H1 (cell line): ENCODE data around the gene PGK1. TPM values are rescaled to one million over a fixed set of nuclear protein-coding genes. Genes with fewer than 3 reads are reported as not detected.

Experiments used
- CTCF ChIA-PET: fragments of 300-600 bp; sonication (Branson Sonifier 250); formaldehyde crosslinking; loops from one replicate; lab custom pipeline; 2021; ENCODE audit not compliant: partially characterized antibody; lab: Charles Lee
- POLR2A ChIA-PET: fragments of 300-600 bp; sonication (Branson Sonifier 250); formaldehyde crosslinking; loops from one replicate; lab custom pipeline; 2021; ENCODE audit warnings: inconsistent platforms; ENCODE audit not compliant: partially characterized antibody; lab: Charles Lee
- DNase-seq, 2 experiments: peaks; one replicate each; pipeline versions ENCODE4 v3.0.0 to v3.0.0-alpha.2; 2010 to 2022; ENCODE audit warnings: low spot score in 2 of 2, low read depth in 1 of 2, mixed read lengths in 1 of 2
- FAIRE-seq: peaks from 2 replicates; lab custom pipeline; 2011; peaks lifted over from hg19 to GRCh38; lab: Jason Lieb, UNC
- H2AFZ ChIP-seq: 2 replicates; pipeline ENCODE4 v1.8.1; 2012; ENCODE audit warnings: low read length, inconsistent platforms
- H2AK5ac ChIP-seq: 2 replicates; pipeline ENCODE4 v1.6.1; 2013; ENCODE audit warnings: low read depth, low read length
- H2BK120ac ChIP-seq: replicated peaks from 2 replicates; pipeline ENCODE3; 2013; ENCODE audit warnings: low read depth, low read length, inconsistent platforms
- H2BK12ac ChIP-seq: 2 replicates; pipeline ENCODE4 v1.6.1; 2013; ENCODE audit warnings: low read depth, low read length
- H2BK15ac ChIP-seq: 2 replicates; pipeline ENCODE4 v1.6.1; 2013; ENCODE audit warnings: low read length
- H2BK20ac ChIP-seq: 2 replicates; pipeline ENCODE4 v1.6.1; 2013; ENCODE audit warnings: low read length
- H2BK5ac ChIP-seq: 2 replicates; pipeline ENCODE4 v1.6.1; 2013; ENCODE audit warnings: low read depth, low read length
- H3K14ac ChIP-seq: 2 replicates; pipeline ENCODE4 v1.6.1; 2013; ENCODE audit warnings: inconsistent platforms; ENCODE audit not compliant: insufficient read length
- H3K18ac ChIP-seq: 2 replicates; pipeline ENCODE4 v1.6.1; 2013; ENCODE audit warnings: low read length; ENCODE audit errors: extremely low read depth
- H3K23ac ChIP-seq: 2 replicates; pipeline ENCODE4 v1.6.1; 2013; ENCODE audit warnings: inconsistent platforms; ENCODE audit not compliant: insufficient read length
- H3K23me2 ChIP-seq: 2 replicates; pipeline ENCODE4 v1.6.1; 2013; ENCODE audit warnings: low read depth, low read length
- H3K27ac ChIP-seq: 2 replicates; pipeline ENCODE4 v1.6.1; 2011; ENCODE audit warnings: low read depth, low read length, inconsistent platforms
- H3K27me3 ChIP-seq, 4 experiments: replicated peaks in 1 of 4; 1 replicate in 1 of 4; 2 replicates in 3 of 4; pipeline versions ENCODE4 v1.6.1 to v1.8.1; 2011 to 2013; ENCODE audit warnings: low read length in 3 of 4, mild to moderate bottlenecking in 3 of 4, inconsistent platforms in 2 of 4, mixed read lengths in 2 of 4, moderate library complexity in 1 of 4; ENCODE audit not compliant: control insufficient read depth in 3 of 4, insufficient read depth in 3 of 4; ENCODE audit errors: extremely low read depth in 1 of 4
- H3K36me3 ChIP-seq, 4 experiments: 2 replicates each; pipeline versions ENCODE4 v1.6.1 to v1.8.1; 2011 to 2013; ENCODE audit warnings: mild to moderate bottlenecking in 4 of 4, low read length in 3 of 4, moderate library complexity in 2 of 4, control low read depth in 1 of 4, inconsistent platforms in 1 of 4; ENCODE audit not compliant: insufficient read depth in 4 of 4, control insufficient read depth in 2 of 4
- H3K4ac ChIP-seq: replicated peaks from 2 replicates; pipeline ENCODE3; 2013; ENCODE audit warnings: low read length, low read depth, mixed read lengths, inconsistent platforms; ENCODE audit not compliant: insufficient read length
- H3K4me1 ChIP-seq, 4 experiments: replicated peaks in 1 of 4; 1 replicate in 1 of 4; 2 replicates in 3 of 4; pipeline versions ENCODE4 v1.6.1 to v1.8.1; 2011 to 2013; ENCODE audit warnings: low read length in 3 of 4, inconsistent platforms in 2 of 4, mixed read lengths in 1 of 4; ENCODE audit not compliant: insufficient read depth in 4 of 4, control insufficient read depth in 3 of 4
- H3K4me2 ChIP-seq, 2 experiments: 2 replicates each; pipeline versions ENCODE4 v1.6.1 to v1.8.1; 2011 to 2013; ENCODE audit warnings: low read depth in 2 of 2, low read length in 2 of 2, control low read depth in 1 of 2, inconsistent platforms in 1 of 2, mild to moderate bottlenecking in 1 of 2; ENCODE audit not compliant: insufficient read depth in 1 of 2
- H3K4me3 ChIP-seq, 4 experiments: fragments of 200-600, 300-600 bp in 1 of 4; sonication (generic), shearing (Covaris generic), sonication (Bioruptor Twin) in 1 of 4; 2 replicates each; pipeline versions ENCODE4 v1.5.1 to v1.8.1; 2011 to 2016; ENCODE audit warnings: low read length in 4 of 4, low read depth in 3 of 4, control low read depth in 2 of 4, inconsistent platforms in 2 of 4, mild to moderate bottlenecking in 2 of 4, mixed read lengths in 1 of 4, moderate library complexity in 1 of 4; ENCODE audit not compliant: insufficient read depth in 2 of 4; ENCODE audit errors: extremely low read depth in 1 of 4
- H3K56ac ChIP-seq: replicated peaks from 2 replicates; pipeline ENCODE3; 2013; ENCODE audit warnings: low read depth, mild to moderate bottlenecking, mixed read lengths, low read length, inconsistent platforms; ENCODE audit not compliant: insufficient read length
- H3K79me1 ChIP-seq: 2 replicates; pipeline ENCODE4 v1.6.1; 2013; ENCODE audit warnings: low read depth, low read length, control low read depth
- H3K79me2 ChIP-seq, 2 experiments: 2 replicates each; pipeline versions ENCODE4 v1.6.1 to v1.8.1; 2012 to 2013; ENCODE audit warnings: low read length in 2 of 2, mild to moderate bottlenecking in 2 of 2, inconsistent platforms in 1 of 2; ENCODE audit not compliant: insufficient read depth in 2 of 2, control insufficient read depth in 1 of 2
- H3K9ac ChIP-seq, 4 experiments: replicated peaks in 1 of 4; 1 replicate in 1 of 4; 2 replicates in 3 of 4; pipeline versions ENCODE4 v1.6.1 to v1.8.1; 2011 to 2013; ENCODE audit warnings: low read depth in 3 of 4, low read length in 3 of 4, control low read depth in 2 of 4, mild to moderate bottlenecking in 2 of 4, moderate library complexity in 2 of 4, inconsistent platforms in 1 of 4; ENCODE audit errors: extremely low read depth in 1 of 4
- H3K9me3 ChIP-seq, 2 experiments: 2 replicates each; pipeline versions ENCODE4 v1.6.1 to v1.8.1; 2012 to 2013; ENCODE audit warnings: mild to moderate bottlenecking in 2 of 2, moderate library complexity in 2 of 2, control low read depth in 1 of 2, inconsistent platforms in 1 of 2, low read depth in 1 of 2, low read length in 1 of 2, mixed read lengths in 1 of 2; ENCODE audit not compliant: insufficient read depth in 2 of 2
- H4K20me1 ChIP-seq, 2 experiments: replicated peaks in 1 of 2; 2 replicates each; pipeline versions ENCODE3 to v1.8.1; 2011 to 2013; ENCODE audit warnings: inconsistent platforms in 2 of 2, low read length in 2 of 2, mild to moderate bottlenecking in 1 of 2; ENCODE audit not compliant: insufficient read depth in 2 of 2, control insufficient read depth in 1 of 2
- H4K5ac ChIP-seq: 2 replicates; pipeline ENCODE4 v1.6.1; 2013; ENCODE audit warnings: low read length, low read depth, mixed read lengths, inconsistent platforms; ENCODE audit not compliant: insufficient read length
- H4K8ac ChIP-seq: 2 replicates; pipeline ENCODE4 v1.8.0; 2013; ENCODE audit warnings: mild to moderate bottlenecking, moderate library complexity, low read length, inconsistent platforms; ENCODE audit not compliant: insufficient read depth; ENCODE audit errors: extremely low read depth
- H4K91ac ChIP-seq: replicated peaks from 2 replicates; pipeline ENCODE3; 2013; ENCODE audit warnings: low read length, mixed read lengths, inconsistent platforms; ENCODE audit not compliant: insufficient read length
- SP2 ChIP-seq: IDR thresholded peaks from 2 replicates; pipeline ENCODE4 v1.6.1; 2012; ENCODE audit warnings: mild to moderate bottlenecking, low read length, inconsistent platforms
- ZNF274 ChIP-seq: IDR thresholded peaks from 2 replicates; pipeline ENCODE4 v1.7.0; 2012; ENCODE audit warnings: low read length, borderline replicate concordance; ENCODE audit errors: extremely low read depth
- whole genome bisulfite sequencing, 2 experiments: shearing (Covaris generic) in 1 of 2; methylation state at CpG; one replicate each; pipeline versions ENCODE4 v1.1.6 to v1.1.7; 2013 to 2015; ENCODE audit warnings: low lambda C conversion rate in 2 of 2, mixed read lengths in 2 of 2, inconsistent platforms in 1 of 2, low coverage in 1 of 2, missing lambda C conversion rate in 1 of 2; ENCODE audit not compliant: insufficient replicate concordance in 2 of 2, insufficient coverage in 1 of 2, insufficient read length in 1 of 2; ENCODE audit errors: extremely low coverage in 1 of 2, missing lambda C conversion rate in 1 of 2; 5-methylcytosine and 5-hydroxymethylcytosine counted together
- polyA plus RNA-seq, 7 experiments: library from polyadenylated mRNA; depleted of rRNA in 3 of 7; stranded (reverse) in 5 of 7; unstranded in 2 of 7; fragments of >200 nt in 5 of 7; fragments of 200-250 nt in 2 of 7; gene quantifications; 1 replicate in 5 of 7; 2 replicates in 1 of 7; 4 replicates in 1 of 7; pipeline versions ENCODE4 v1.2.1 to v1.2.3, GENCODE V29; 2011 to 2013; ENCODE audit warnings: missing spikeins in 2 of 7, mixed read lengths in 2 of 7
- total RNA-seq: library from RNA; stranded (reverse); fragmentation: NEBNext Ultra II Directional; extraction: Animal tissue kit (Norgen Biotek cat#: 25700); gene quantifications from 2 replicates; pipeline ENCODE4 v1.2.1, GENCODE V29; 2021

PGK1 gene
- total and polyA plus RNA-seq, 2 of the 8 experiments (the other 6 are each of a cell fraction or from before 2014, with no cell fraction given), result 328 to 427 TPM

DNA sequence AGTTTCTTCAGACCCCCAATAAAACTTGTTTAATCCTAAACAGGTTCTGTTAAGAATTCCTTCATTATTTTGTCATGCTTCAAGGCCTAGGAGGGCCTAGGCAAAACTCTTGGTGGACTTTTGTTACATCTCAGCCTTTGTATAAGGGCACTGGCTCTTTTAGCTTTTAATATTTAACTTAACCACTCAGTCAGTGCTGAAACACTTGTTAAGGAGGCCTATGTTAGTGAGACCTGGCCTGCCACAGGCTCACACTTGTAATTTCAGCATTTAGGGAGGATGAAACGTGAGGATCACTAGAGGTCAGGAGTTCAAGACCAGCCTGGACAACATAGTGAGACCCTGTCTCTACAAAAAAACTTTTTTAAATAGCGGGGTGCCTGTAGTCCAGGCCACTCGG, 32.7 kb upstream of the PGK1 start:
- DNase-seq, result no peak
- no peak overlapping the region for H4K8ac ChIP-seq
- H4K91ac ChIP-seq, result no peak overlapping the region
- no peak overlapping the region for H3K4me2 ChIP-seq
- no peaks in the 10 kb centered on the region for H3K79me2 ChIP-seq
- no peak overlapping the region for H3K56ac ChIP-seq
- H2BK120ac ChIP-seq, result no peak overlapping the region
- H3K18ac ChIP-seq, result no peak overlapping the region
- no peak overlapping the region for H4K5ac ChIP-seq
- no peak for FAIRE-seq
- H3K4me1 ChIP-seq, result no peaks in the 10 kb centered on the region
- no peak overlapping the region for H2BK12ac ChIP-seq
- H2AK5ac ChIP-seq, result no peak overlapping the region
- H3K9me3 ChIP-seq, result peaks cover 4 to 5% of the 10 kb centered on the region in 2 experiments; a peak in 1 of 4 replicates
- no peaks in the 10 kb centered on the region for H4K20me1 ChIP-seq
- H2BK20ac ChIP-seq, result no peak overlapping the region
- no peak overlapping the region for H3K23ac ChIP-seq
- H3K23me2 ChIP-seq, result no peaks in the 10 kb centered on the region
- no peaks in the 10 kb centered on the region for H3K79me1 ChIP-seq
- POLR2A ChIA-PET, result no interaction called here
- CTCF ChIA-PET, result no interaction called here
- no peak overlapping the region for H2BK15ac ChIP-seq
- H3K4me3 ChIP-seq, result no peak overlapping the region
- H3K36me3 ChIP-seq, result no peaks in the 10 kb centered on the region
- H3K27ac ChIP-seq, result no peak overlapping the region
- H2BK5ac ChIP-seq, result no peak overlapping the region
- 97% methylated on average over 3 of the region's 3 CpGs; no CpG with 5 or more reads in 1 of the 2 experiments for WGBS, 2 experiments
- no peak overlapping the region for H2AFZ ChIP-seq
- H3K9ac ChIP-seq, result no peak overlapping the region
- no peaks in the 10 kb centered on the region for H3K27me3 ChIP-seq
- no peak overlapping the region for H3K14ac ChIP-seq
- no peak overlapping the region for H3K4ac ChIP-seq
- TF ChIP-seq ZNF274 (no peak), SP2 (no peak)
- TF ChIP-seq, all 59 proteins: peak for 0
